AG04450 (cell line): ENCODE measurements around the gene USP3. TPM values are rescaled to one million over a fixed set of nuclear protein-coding genes. Genes with fewer than 3 reads are reported as not detected.

Experiments used
- CTCF ChIA-PET: fragments of 300-600, 350-600 bp; formaldehyde crosslinking; extraction: SDS; loops from one replicate; lab custom pipeline; 2022; ENCODE audit warnings: antibody characterized with exemption, inconsistent platforms; lab: Charles Lee
- POLR2A ChIA-PET: fragments of 350-600 bp; formaldehyde crosslinking; extraction: SDS; loops from one replicate; lab custom pipeline; 2021; ENCODE audit warnings: antibody characterized with exemption, inconsistent platforms; lab: Yijun Ruan, JAX
- DNase-seq: peaks from one replicate; pipeline ENCODE4 v3.0.0-alpha.2; 2011; ENCODE audit warnings: low read depth, low spot score
- H3K27ac ChIP-seq: one replicate; pipeline ENCODE4 v1.5.1; 2012; ENCODE audit warnings: low read depth, low read length, control low read depth
- H3K27me3 ChIP-seq: one replicate; pipeline ENCODE4 v1.6.0; 2012; ENCODE audit warnings: low read length; ENCODE audit not compliant: control insufficient read depth, insufficient read depth
- H3K4me3 ChIP-seq: 2 replicates; pipeline ENCODE4 v1.5.1; 2011; ENCODE audit warnings: mild to moderate bottlenecking, low read depth, low read length, control low read depth
- H3K9me3 ChIP-seq: 2 replicates; pipeline ENCODE4 v1.5.1; 2012; ENCODE audit warnings: low read length; ENCODE audit not compliant: control insufficient read depth, insufficient read depth
- CTCF ChIP-seq: IDR thresholded peaks from 2 replicates; pipeline ENCODE4 v1.5.1; 2011; ENCODE audit warnings: low read depth, low read length, control low read depth, inconsistent platforms
- polyA plus RNA-seq: library from polyadenylated mRNA; depleted of rRNA; stranded (reverse); fragments of >200 nt; gene quantifications from 2 replicates; pipeline ENCODE4 v1.2.3, GENCODE V29; 2011

The USP3 gene
- polyA plus RNA-seq, 1 experiment: 30.7 TPM

GRCh38 chr15:63463036-63463435, 41.4 kb upstream of the USP3 start:
- Histone ChIP-seq H3K27me3 (no peaks in the 10 kb centered on the region), H3K27ac (no peak overlapping the region), H3K9me3 (peaks cover 22% of the 10 kb centered on the region), H3K4me3 (no peak overlapping the region)
- DNase-seq: no peak
- no peak for TF ChIP-seq CTCF
- CTCF ChIA-PET: interaction anchor here (0.6 to 1.7 kb wide), 3 partner anchors 60 to 174 kb away, joined by 3 to 6 read pairs (median 4); no protein-coding TSS in a partner anchor
- POLR2A ChIA-PET: no interaction called here

- TF ChIP-seq CTCF: no peak
- Histone ChIP-seq H3K27me3 (no peaks in the 10 kb centered on the region), H3K27ac (no peak overlapping the region), H3K9me3 (peaks cover 20% of the 10 kb centered on the region), H3K4me3 (no peak overlapping the region)
- POLR2A ChIA-PET: no interaction called here
- DNase-seq: no peak
- CTCF ChIA-PET: interaction anchor here (0.6 to 1.7 kb wide), 5 partner anchors 23 to 175 kb away, joined by 3 to 6 read pairs (median 4); no protein-coding TSS in a partner anchor
These were observed 40.6 kb upstream of the USP3 start for GRCh38 chr15:63463793-63464192.

GRCh38 chr15:63465104-63465503, 39.3 kb upstream of the USP3 start:
- no peak for DNase-seq
- Histone ChIP-seq H3K27ac (no peak overlapping the region), H3K9me3 (peaks cover 13% of the 10 kb centered on the region), H3K4me3 (no peak overlapping the region), H3K27me3 (no peaks in the 10 kb centered on the region)
- CTCF ChIA-PET: interaction anchor here (0.7 to 1.3 kb wide), 3 partner anchors 18 to 177 kb away, joined by 3 to 6 read pairs (median 4); no protein-coding TSS in a partner anchor
- POLR2A ChIA-PET: interaction anchor here (0.7 to 1.0 kb wide), 2 partner anchors 40 to 83 kb away, joined by 4 to 5 read pairs; partner anchors contain the start of gene CA12
- TF ChIP-seq CTCF: no peak

GRCh38 chr15:63466378-63467192, 37.8 kb upstream of the USP3 start:
- no peaks in the 10 kb centered on the region for H3K27me3 ChIP-seq
- ChIA-PET CTCF (interaction anchor here (0.6 to 2.2 kb wide), 27 partner anchors 8 to 227 kb away, joined by 3 to 13 read pairs (median 4); partner anchors contain the start of gene FBXL22), POLR2A (interaction anchor here (0.6 kb wide), 1 partner anchor 419 kb away, joined by 4 read pairs; no protein-coding TSS in a partner anchor)
- H3K27ac ChIP-seq: no peak overlapping the region
- DNase-seq: peak; percentile 30
- no peaks in the 10 kb centered on the region for H3K9me3 ChIP-seq
- no peak overlapping the region for H3K4me3 ChIP-seq
- TF ChIP-seq CTCF: peak; percentile 67

GRCh38 chr15:63469190-63469589, 35.2 kb upstream of the USP3 start:
- DNase-seq: no peak
- H3K27ac ChIP-seq: no peak overlapping the region
- no peaks in the 10 kb centered on the region for H3K27me3 ChIP-seq
- TF ChIP-seq CTCF: no peak
- CTCF ChIA-PET: interaction anchor here (1.0 kb wide), 1 partner anchor 599 kb away, joined by 3 read pairs; no protein-coding TSS in a partner anchor
- no peak overlapping the region for H3K4me3 ChIP-seq
- POLR2A ChIA-PET: no interaction called here
- H3K9me3 ChIP-seq: no peaks in the 10 kb centered on the region
